GM12878 (cell line): ENCODE results near the gene OLFM1. TPM values are rescaled to one million over a fixed set of nuclear protein-coding genes. Genes with fewer than 3 reads are reported as not detected.

Experiments used
- ATAC-seq: fragments of 200-7000 bp; cut with Tn5 transposase; 3 replicates; pipeline ENCODE4 v1.9.1; 2020; ENCODE audit warnings: mild to moderate bottlenecking, moderate library complexity
- BruUV-seq: library from RNA; stranded (reverse); fragments of 400-500 nt; replicated peaks from 2 replicates; lab custom pipeline; 2021; lab: Mats Ljungman, UMichigan
- CTCF ChIA-PET: fragments of 300-600 bp; sonication (Branson Sonifier 250); formaldehyde crosslinking; extraction: SDS; loops from one replicate; lab custom pipeline; 2021; ENCODE audit warnings: inconsistent platforms; lab: Yijun Ruan, JAX
- POLR2A ChIA-PET: fragments of 350-600 bp; formaldehyde crosslinking; extraction: SDS; loops from one replicate; lab custom pipeline; 2021; ENCODE audit warnings: inconsistent platforms; lab: Charles Lee
- RAD21 ChIA-PET: fragments of 300-600 bp; sonication (Branson Sonifier 250); formaldehyde crosslinking; loops from one replicate; lab custom pipeline; 2023; ENCODE audit warnings: antibody characterized with exemption; ENCODE audit not compliant: unreplicated experiment; lab: Charles Lee
- SMC1A ChIA-PET: fragments of 300-600 bp; sonication (Branson Sonifier 250); formaldehyde crosslinking; loops from one replicate; lab custom pipeline; 2023; ENCODE audit not compliant: unreplicated experiment, uncharacterized antibody; lab: Charles Lee
- DNase-seq: peaks from one replicate; pipeline ENCODE4 v3.0.0-alpha.2; 2011; ENCODE audit warnings: low read depth, low spot score
- FAIRE-seq: peaks from 3 replicates; lab custom pipeline; 2011; peaks lifted over from hg19 to GRCh38; lab: Jason Lieb, UNC
- H2AFZ ChIP-seq: 2 replicates; pipeline ENCODE4 v1.6.0; 2011; ENCODE audit warnings: low read depth, low read length, control low read depth; ENCODE audit not compliant: control insufficient read depth
- H3K27ac ChIP-seq: 2 replicates; pipeline ENCODE4 v1.5.1; 2011; ENCODE audit warnings: control low read depth; ENCODE audit not compliant: control insufficient read depth, insufficient read depth
- H3K27me3 ChIP-seq, 2 experiments: replicated peaks in 1 of 2; 2 replicates each; pipeline versions ENCODE4 v1.6.0 to v1.6.1; 2011; ENCODE audit warnings: low read length in 1 of 2; ENCODE audit not compliant: control insufficient read depth in 2 of 2, insufficient read depth in 2 of 2
- H3K36me3 ChIP-seq, 2 experiments: 2 replicates each; pipeline ENCODE4 v1.5.1; 2011; ENCODE audit warnings: low read length in 1 of 2; ENCODE audit not compliant: control insufficient read depth in 2 of 2, insufficient read depth in 2 of 2
- H3K4me1 ChIP-seq: 2 replicates; pipeline ENCODE4 v1.6.1; 2011; ENCODE audit warnings: mild to moderate bottlenecking, low read length, moderate library complexity, mixed read lengths; ENCODE audit not compliant: control insufficient read depth, insufficient read depth
- H3K4me2 ChIP-seq: 2 replicates; pipeline ENCODE4 v1.6.0; 2011; ENCODE audit warnings: control low read depth; ENCODE audit not compliant: control insufficient read depth, insufficient read depth
- H3K4me3 ChIP-seq: fragments of 200-600 bp; sonication (generic); 2 replicates; pipeline ENCODE4 v1.5.1; 2016
- H3K79me2 ChIP-seq: 2 replicates; pipeline ENCODE4 v1.6.0; 2011; ENCODE audit warnings: low read length; ENCODE audit not compliant: control insufficient read depth, insufficient read depth
- H3K9ac ChIP-seq: 2 replicates; pipeline ENCODE4 v1.8.0; 2011; ENCODE audit warnings: low read length, control low read depth, mixed read lengths; ENCODE audit not compliant: control insufficient read depth, insufficient read depth
- H3K9me3 ChIP-seq: replicated peaks from 3 replicates; pipeline ENCODE4 v1.5.1; 2011; ENCODE audit warnings: mild to moderate bottlenecking, low read length; ENCODE audit not compliant: control insufficient read depth, insufficient read depth
- H4K20me1 ChIP-seq: 2 replicates; pipeline ENCODE4 v1.6.0; 2011; ENCODE audit not compliant: control insufficient read depth, insufficient read depth
- BRCA1 ChIP-seq: IDR thresholded peaks from 2 replicates; pipeline ENCODE4 v1.6.1; 2011; ENCODE audit warnings: low read depth, low read length, improper control_type of control experiment
- CBFB ChIP-seq: IDR thresholded peaks from 2 replicates; pipeline ENCODE4 v1.6.1; 2016; ENCODE audit warnings: antibody characterized with exemption, low read depth
- CBX5 ChIP-seq: sonication (generic); IDR thresholded peaks from 2 replicates; pipeline ENCODE4 v1.6.1; 2016; ENCODE audit warnings: low read depth, moderate library complexity, mild to moderate bottlenecking, inconsistent platforms
- CHD2 ChIP-seq: IDR thresholded peaks from 2 replicates; pipeline ENCODE4 v1.6.1; 2011; ENCODE audit warnings: low read depth, low read length, improper control_type of control experiment, borderline replicate concordance
- EP300 ChIP-seq, 2 experiments: fragments of 150-350 bp in 1 of 2; IDR thresholded peaks; 2 replicates each; pipeline ENCODE4 v1.6.1; 2011 to 2012; ENCODE audit warnings: low read depth in 2 of 2, low read length in 2 of 2, borderline replicate concordance in 1 of 2, improper control_type of control experiment in 1 of 2, inconsistent platforms in 1 of 2; ENCODE audit not compliant: control insufficient read depth in 1 of 2
- MTA3 ChIP-seq: IDR thresholded peaks from 2 replicates; pipeline ENCODE4 v1.6.1; 2012; ENCODE audit warnings: low read length, inconsistent platforms, borderline replicate concordance
- NBN ChIP-seq: fragments of 450-650 bp; IDR thresholded peaks from 2 replicates; pipeline ENCODE4 v1.6.1; 2016
- NFYA ChIP-seq: IDR thresholded peaks from 2 replicates; pipeline ENCODE4 v1.6.1; 2011; ENCODE audit warnings: low read depth, mild to moderate bottlenecking, low read length, improper control_type of control experiment, borderline replicate concordance
- RAD21 ChIP-seq: IDR thresholded peaks from 2 replicates; pipeline ENCODE4 v1.6.1; 2011; ENCODE audit warnings: mild to moderate bottlenecking, low read depth, low read length, moderate library complexity; ENCODE audit not compliant: insufficient read depth
- SMARCA5 ChIP-seq: fragments of 450-650 bp; IDR thresholded peaks from 2 replicates; pipeline ENCODE4 v1.6.1; 2017; ENCODE audit warnings: mild to moderate bottlenecking
- ZNF207 ChIP-seq: fragments of 450-650 bp; IDR thresholded peaks from 2 replicates; pipeline ENCODE4 v1.6.1; 2014; ENCODE audit warnings: antibody characterized with exemption, mild to moderate bottlenecking, borderline replicate concordance
- ZNF24 ChIP-seq: fragments of 450-650 bp; IDR thresholded peaks from 2 replicates; pipeline ENCODE4 v1.6.1; 2017; ENCODE audit warnings: antibody characterized with exemption, mild to moderate bottlenecking
- WGBS: methylation state at CpG from one replicate; pipeline ENCODE4 v1.1.6; 2016; ENCODE audit warnings: low lambda C conversion rate; ENCODE audit not compliant: insufficient replicate concordance, insufficient coverage; ENCODE audit errors: missing lambda C conversion rate; 5-methylcytosine and 5-hydroxymethylcytosine counted together
- in situ Hi-C: fragments of 300-500 bp; cut with MboI; formaldehyde crosslinking; loops from 9 replicates; pipeline ENCODE4 v1.14.3; 2018; ENCODE audit warnings: mixed read lengths
- intact Hi-C: fragments of 100-400 bp; cut with micrococcal nuclease; formaldehyde crosslinking; loops from one replicate; pipeline ENCODE4 v1.14.2; 2022; ENCODE audit not compliant: unreplicated experiment
- polyA plus RNA-seq, 11 experiments: library from polyadenylated mRNA; depleted of rRNA in 4 of 11; unstranded in 6 of 11; stranded (reverse) in 5 of 11; fragments of >200 nt; fragmentation: Nextera tagmentation in 4 of 11; fragmentation: Illumina TruSeq in 1 of 11; extraction: Ambion mirVana in 4 of 11; extraction: Trizol in 1 of 11; gene quantifications; 1 replicate in 1 of 11; 2 replicates in 10 of 11; pipeline versions ENCODE4 v1.2.1 to v1.2.3, GENCODE V29; 2011 to 2016; ENCODE audit warnings: inconsistent platforms in 2 of 11, missing spikeins in 2 of 11, low read depth in 1 of 11
- total RNA-seq, 4 experiments: library from RNA; depleted of rRNA in 3 of 4; stranded (reverse); fragments of >200 nt in 3 of 4; fragmentation: Illumina TruSeq in 1 of 4; extraction: Trizol in 1 of 4; gene quantifications; 2 replicates each; pipeline versions ENCODE4 v1.2.1 to v1.2.3, GENCODE V29; 2013 to 2021
- TF ChIP-seq, protein P1 (sequence below): IDR thresholded peaks from 2 replicates; pipeline ENCODE4 v1.6.1; 2011; ENCODE audit warnings: low read depth, low read length, improper control_type of control experiment, borderline replicate concordance
- TF ChIP-seq, protein P2 (sequence below): fragments of 450-650 bp; IDR thresholded peaks from 2 replicates; pipeline ENCODE4 v1.6.1; 2017; ENCODE audit warnings: mild to moderate bottlenecking
- TF ChIP-seq, protein P3 (sequence below): fragments of 450-650 bp; IDR thresholded peaks from 2 replicates; pipeline ENCODE4 v1.6.1; 2016; ENCODE audit warnings: mild to moderate bottlenecking, moderate library complexity, borderline replicate concordance
- TF ChIP-seq, protein P4 (sequence below): IDR thresholded peaks from 2 replicates; pipeline ENCODE4 v1.6.1; 2011; ENCODE audit warnings: mild to moderate bottlenecking, low read depth, low read length, moderate library complexity; ENCODE audit not compliant: insufficient replicate concordance

The OLFM1 gene
- total and polyA plus RNA-seq, 10 of the 15 experiments (the other 5 are each of a cell fraction or from before 2014, with no cell fraction given), result not detected

DNA sequence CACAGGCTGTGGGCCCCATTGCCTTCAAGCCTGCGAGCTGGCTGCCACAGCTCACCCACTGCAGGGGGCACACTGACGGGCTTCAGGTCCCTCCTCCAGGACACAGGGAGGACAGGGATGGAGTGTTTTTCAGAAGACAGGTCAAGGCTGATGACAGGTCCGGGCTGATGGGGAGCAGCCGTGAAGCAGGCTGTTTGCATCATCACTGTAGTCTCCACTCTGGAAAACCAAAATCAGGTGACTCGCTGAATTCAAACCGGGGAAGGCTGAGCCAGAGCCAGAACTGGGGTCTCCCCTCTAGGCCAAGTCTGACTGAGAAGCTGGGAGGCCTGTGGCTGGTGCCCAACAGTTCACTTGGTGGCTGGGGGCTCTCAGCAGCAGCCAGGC, 48.5 kb downstream of the OLFM1 start:
- H3K4me3 ChIP-seq, result no peak overlapping the region
- intact Hi-C loops (no loop called here), in situ Hi-C loops (no loop called here)
- H3K36me3 ChIP-seq, result no peaks in the 10 kb centered on the region
- no peak overlapping the region for H2AFZ ChIP-seq
- CTCF ChIA-PET, result no interaction called here
- H4K20me1 ChIP-seq, result no peaks in the 10 kb centered on the region
- POLR2A ChIA-PET, result no interaction called here
- no peaks in the 10 kb centered on the region for H3K27me3 ChIP-seq
- WGBS, result 2% methylated on average over 6 of the region's 6 CpGs
- SMC1A ChIA-PET, result no interaction called here
- no peaks in the 10 kb centered on the region for H3K4me1 ChIP-seq
- H3K79me2 ChIP-seq, result no peaks in the 10 kb centered on the region
- H3K27ac ChIP-seq, result no peak overlapping the region
- no peak overlapping the region for H3K9ac ChIP-seq
- FAIRE-seq, result no peak
- no peak overlapping the region for H3K4me2 ChIP-seq
- RAD21 ChIA-PET, result no interaction called here
- BruUV-seq, result no TSS peak
- no peaks in the 10 kb centered on the region; the same call in 2 of the 3 replicates for H3K9me3 ChIP-seq
- DNase-seq, result no peak
- ATAC-seq, result no peak
- TF ChIP-seq NFYA (no peak), ZNF207 (no peak), ZNF24 (no peak), CBFB (no peak), NBN (no peak), EP300 (IDR thresholded peaks at IDR 0.05; ENCODE audit: borderline replicate concordance in 1 of 2, control insufficient read depth in 1 of 2, low read depth in 2 of 2, low read length in 2 of 2) (no peak), SMARCA5 (no peak), CBX5 (no peak), CHD2 (no peak), MTA3 (no peak), BRCA1 (no peak), RAD21 (no peak)
- TF ChIP-seq, protein P1, sequence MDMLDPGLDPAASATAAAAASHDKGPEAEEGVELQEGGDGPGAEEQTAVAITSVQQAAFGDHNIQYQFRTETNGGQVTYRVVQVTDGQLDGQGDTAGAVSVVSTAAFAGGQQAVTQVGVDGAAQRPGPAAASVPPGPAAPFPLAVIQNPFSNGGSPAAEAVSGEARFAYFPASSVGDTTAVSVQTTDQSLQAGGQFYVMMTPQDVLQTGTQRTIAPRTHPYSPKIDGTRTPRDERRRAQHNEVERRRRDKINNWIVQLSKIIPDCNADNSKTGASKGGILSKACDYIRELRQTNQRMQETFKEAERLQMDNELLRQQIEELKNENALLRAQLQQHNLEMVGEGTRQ, result no peak
- TF ChIP-seq, protein P2, sequence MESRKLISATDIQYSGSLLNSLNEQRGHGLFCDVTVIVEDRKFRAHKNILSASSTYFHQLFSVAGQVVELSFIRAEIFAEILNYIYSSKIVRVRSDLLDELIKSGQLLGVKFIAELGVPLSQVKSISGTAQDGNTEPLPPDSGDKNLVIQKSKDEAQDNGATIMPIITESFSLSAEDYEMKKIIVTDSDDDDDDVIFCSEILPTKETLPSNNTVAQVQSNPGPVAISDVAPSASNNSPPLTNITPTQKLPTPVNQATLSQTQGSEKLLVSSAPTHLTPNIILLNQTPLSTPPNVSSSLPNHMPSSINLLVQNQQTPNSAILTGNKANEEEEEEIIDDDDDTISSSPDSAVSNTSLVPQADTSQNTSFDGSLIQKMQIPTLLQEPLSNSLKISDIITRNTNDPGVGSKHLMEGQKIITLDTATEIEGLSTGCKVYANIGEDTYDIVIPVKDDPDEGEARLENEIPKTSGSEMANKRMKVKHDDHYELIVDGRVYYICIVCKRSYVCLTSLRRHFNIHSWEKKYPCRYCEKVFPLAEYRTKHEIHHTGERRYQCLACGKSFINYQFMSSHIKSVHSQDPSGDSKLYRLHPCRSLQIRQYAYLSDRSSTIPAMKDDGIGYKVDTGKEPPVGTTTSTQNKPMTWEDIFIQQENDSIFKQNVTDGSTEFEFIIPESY, result no peak
- TF ChIP-seq, protein P3, sequence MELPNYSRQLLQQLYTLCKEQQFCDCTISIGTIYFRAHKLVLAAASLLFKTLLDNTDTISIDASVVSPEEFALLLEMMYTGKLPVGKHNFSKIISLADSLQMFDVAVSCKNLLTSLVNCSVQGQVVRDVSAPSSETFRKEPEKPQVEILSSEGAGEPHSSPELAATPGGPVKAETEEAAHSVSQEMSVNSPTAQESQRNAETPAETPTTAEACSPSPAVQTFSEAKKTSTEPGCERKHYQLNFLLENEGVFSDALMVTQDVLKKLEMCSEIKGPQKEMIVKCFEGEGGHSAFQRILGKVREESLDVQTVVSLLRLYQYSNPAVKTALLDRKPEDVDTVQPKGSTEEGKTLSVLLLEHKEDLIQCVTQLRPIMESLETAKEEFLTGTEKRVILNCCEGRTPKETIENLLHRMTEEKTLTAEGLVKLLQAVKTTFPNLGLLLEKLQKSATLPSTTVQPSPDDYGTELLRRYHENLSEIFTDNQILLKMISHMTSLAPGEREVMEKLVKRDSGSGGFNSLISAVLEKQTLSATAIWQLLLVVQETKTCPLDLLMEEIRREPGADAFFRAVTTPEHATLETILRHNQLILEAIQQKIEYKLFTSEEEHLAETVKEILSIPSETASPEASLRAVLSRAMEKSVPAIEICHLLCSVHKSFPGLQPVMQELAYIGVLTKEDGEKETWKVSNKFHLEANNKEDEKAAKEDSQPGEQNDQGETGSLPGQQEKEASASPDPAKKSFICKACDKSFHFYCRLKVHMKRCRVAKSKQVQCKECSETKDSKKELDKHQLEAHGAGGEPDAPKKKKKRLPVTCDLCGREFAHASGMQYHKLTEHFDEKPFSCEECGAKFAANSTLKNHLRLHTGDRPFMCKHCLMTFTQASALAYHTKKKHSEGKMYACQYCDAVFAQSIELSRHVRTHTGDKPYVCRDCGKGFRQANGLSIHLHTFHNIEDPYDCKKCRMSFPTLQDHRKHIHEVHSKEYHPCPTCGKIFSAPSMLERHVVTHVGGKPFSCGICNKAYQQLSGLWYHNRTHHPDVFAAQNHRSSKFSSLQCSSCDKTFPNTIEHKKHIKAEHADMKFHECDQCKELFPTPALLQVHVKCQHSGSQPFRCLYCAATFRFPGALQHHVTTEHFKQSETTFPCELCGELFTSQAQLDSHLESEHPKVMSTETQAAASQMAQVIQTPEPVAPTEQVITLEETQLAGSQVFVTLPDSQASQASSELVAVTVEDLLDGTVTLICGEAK, result no peak
- TF ChIP-seq, protein P4, sequence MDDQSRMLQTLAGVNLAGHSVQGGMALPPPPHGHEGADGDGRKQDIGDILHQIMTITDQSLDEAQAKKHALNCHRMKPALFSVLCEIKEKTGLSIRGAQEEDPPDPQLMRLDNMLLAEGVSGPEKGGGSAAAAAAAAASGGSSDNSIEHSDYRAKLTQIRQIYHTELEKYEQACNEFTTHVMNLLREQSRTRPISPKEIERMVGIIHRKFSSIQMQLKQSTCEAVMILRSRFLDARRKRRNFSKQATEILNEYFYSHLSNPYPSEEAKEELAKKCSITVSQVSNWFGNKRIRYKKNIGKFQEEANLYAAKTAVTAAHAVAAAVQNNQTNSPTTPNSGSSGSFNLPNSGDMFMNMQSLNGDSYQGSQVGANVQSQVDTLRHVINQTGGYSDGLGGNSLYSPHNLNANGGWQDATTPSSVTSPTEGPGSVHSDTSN, result no peak
